BJ (cell line): ENCODE data around the gene IPMK. TPM values are rescaled to one million over a fixed set of nuclear protein-coding genes. Genes with fewer than 3 reads are reported as not detected.

Experiments used
- CTCF ChIA-PET: fragments of 350-600 bp; formaldehyde crosslinking; extraction: SDS; loops from one replicate; lab custom pipeline; 2021; ENCODE audit warnings: antibody characterized with exemption, inconsistent platforms; lab: Yijun Ruan, JAX
- POLR2A ChIA-PET: fragments of 300-600 bp; sonication (Branson Sonifier 250); formaldehyde crosslinking; extraction: SDS; loops from one replicate; lab custom pipeline; 2021; ENCODE audit warnings: antibody characterized with exemption; lab: Charles Lee
- DNase-seq: peaks from one replicate; pipeline ENCODE4 v3.0.0-alpha.2; 2011; ENCODE audit warnings: low read depth
- H3K27me3 ChIP-seq: 2 replicates; pipeline ENCODE4 v1.6.0; 2011; ENCODE audit warnings: low read length; ENCODE audit not compliant: control insufficient read depth, insufficient read depth
- H3K36me3 ChIP-seq: 2 replicates; pipeline ENCODE4 v1.5.1; 2011; ENCODE audit warnings: low read length; ENCODE audit not compliant: control insufficient read depth, insufficient read depth
- H3K4me3 ChIP-seq: 2 replicates; pipeline ENCODE4 v1.5.1; 2011; ENCODE audit warnings: low read depth, mild to moderate bottlenecking, control low read depth, low read length
- polyA plus RNA-seq: library from polyadenylated mRNA; depleted of rRNA; stranded (reverse); fragments of >200 nt; gene quantifications from 2 replicates; pipeline ENCODE4 v1.2.3, GENCODE V29; 2011
- TF ChIP-seq, protein P1 (sequence below): IDR thresholded peaks from 2 replicates; pipeline ENCODE4 v1.5.1; 2011; ENCODE audit warnings: low read depth, mild to moderate bottlenecking, control low read depth, inconsistent platforms, low read length, moderate library complexity; ENCODE audit not compliant: insufficient read depth

Gene IPMK
- polyA plus RNA-seq, 1 experiment = 0.81 TPM

DNA sequence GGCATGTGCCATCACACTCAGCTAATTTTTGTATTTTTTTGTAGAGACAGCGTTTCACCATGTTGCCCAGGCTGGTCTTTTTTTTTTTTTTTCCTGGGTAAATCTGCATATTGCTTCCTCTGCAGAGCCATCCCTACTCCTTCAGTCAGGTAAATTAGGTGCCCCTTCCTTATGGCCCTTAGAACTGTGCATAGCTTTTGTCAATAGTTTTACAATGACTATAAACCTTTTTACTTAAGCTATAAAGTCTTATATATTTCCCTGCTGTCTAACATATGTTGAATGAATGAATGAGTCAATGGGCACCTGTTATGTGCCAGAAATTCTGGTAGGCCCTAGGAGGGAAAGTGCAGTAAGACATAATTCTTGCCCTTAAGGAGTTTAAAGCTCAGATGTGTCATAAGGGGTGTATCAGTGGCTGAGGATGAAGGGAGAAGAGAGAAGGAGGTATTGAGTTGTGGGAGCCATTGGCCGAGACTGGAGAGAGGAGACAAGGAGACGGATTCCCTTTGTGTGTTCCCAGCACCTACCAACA lies 36.5 kb upstream of the IPMK start:
- ChIA-PET CTCF (interaction anchor here (0.6 to 2.5 kb wide), 8 partner anchors 9 to 232 kb away, joined by 3 to 10 read pairs (median 3); no protein-coding TSS in a partner anchor), POLR2A (no interaction called here)
- H3K4me3 ChIP-seq = no peak overlapping the region
- no peak for DNase-seq
- H3K27me3 ChIP-seq = peaks cover 3% of the 10 kb centered on the region
- H3K36me3 ChIP-seq = no peaks in the 10 kb centered on the region
- TF ChIP-seq, protein P1, sequence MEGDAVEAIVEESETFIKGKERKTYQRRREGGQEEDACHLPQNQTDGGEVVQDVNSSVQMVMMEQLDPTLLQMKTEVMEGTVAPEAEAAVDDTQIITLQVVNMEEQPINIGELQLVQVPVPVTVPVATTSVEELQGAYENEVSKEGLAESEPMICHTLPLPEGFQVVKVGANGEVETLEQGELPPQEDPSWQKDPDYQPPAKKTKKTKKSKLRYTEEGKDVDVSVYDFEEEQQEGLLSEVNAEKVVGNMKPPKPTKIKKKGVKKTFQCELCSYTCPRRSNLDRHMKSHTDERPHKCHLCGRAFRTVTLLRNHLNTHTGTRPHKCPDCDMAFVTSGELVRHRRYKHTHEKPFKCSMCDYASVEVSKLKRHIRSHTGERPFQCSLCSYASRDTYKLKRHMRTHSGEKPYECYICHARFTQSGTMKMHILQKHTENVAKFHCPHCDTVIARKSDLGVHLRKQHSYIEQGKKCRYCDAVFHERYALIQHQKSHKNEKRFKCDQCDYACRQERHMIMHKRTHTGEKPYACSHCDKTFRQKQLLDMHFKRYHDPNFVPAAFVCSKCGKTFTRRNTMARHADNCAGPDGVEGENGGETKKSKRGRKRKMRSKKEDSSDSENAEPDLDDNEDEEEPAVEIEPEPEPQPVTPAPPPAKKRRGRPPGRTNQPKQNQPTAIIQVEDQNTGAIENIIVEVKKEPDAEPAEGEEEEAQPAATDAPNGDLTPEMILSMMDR = no peak

DNA sequence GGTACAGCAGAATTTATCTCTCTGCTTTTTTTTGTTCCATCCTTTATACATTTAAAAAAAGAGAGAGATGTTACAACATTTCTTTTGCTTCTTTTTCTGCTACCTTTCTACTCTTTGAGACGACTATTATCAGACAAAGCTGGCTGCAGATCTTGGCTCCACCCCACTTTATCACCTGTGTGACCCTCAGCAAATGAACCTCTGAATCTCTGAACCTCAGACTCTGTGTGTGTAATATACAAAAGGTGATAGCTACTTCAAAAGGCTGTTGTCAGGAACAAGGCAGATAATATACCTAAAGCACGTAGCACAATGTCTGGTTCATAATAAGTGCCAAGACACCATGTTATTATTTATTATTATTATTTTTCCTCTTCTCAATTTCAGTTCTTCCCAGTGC lies 34.6 kb upstream of the IPMK start:
- Histone ChIP-seq H3K27me3 (peaks cover 3% of the 10 kb centered on the region), H3K4me3 (no peak overlapping the region), H3K36me3 (no peaks in the 10 kb centered on the region)
- TF ChIP-seq, protein P1 = no peak
- POLR2A ChIA-PET = no interaction called here
- CTCF ChIA-PET = interaction anchor here (0.7 to 3.8 kb wide), 3 partner anchors 10 to 90 kb away, joined by 3 to 21 read pairs (median 8); no protein-coding TSS in a partner anchor
- no peak for DNase-seq

DNA sequence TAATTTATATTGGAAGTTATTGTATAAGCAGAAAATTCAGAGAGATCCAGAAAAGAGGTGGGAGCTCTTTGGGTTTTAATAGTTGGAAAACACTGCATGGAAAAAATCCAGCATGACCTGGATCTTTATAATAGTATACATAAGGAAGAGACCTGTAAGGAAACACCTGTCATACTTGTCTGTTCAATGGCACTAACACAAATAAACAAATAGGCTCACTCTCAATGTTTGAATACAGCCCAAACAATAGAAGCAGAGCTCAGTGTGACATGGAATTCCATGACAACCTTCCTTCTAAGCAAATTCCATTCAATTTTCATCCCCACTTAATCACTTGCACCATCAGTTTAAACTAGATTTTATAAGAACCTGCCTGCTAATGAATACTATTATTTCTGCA lies 33.0 kb upstream of the IPMK start:
- H3K27me3 ChIP-seq = peaks cover 1% of the 10 kb centered on the region; the same call in 1 of the 2 replicates
- H3K4me3 ChIP-seq = no peak overlapping the region
- TF ChIP-seq, protein P1 = no peak
- no peak for DNase-seq
- ChIA-PET CTCF (interaction anchor here (0.7 to 3.8 kb wide), 13 partner anchors 9 to 1280 kb away, joined by 3 to 21 read pairs (median 6); partner anchors contain the start of gene TFAM), POLR2A (no interaction called here)
- H3K36me3 ChIP-seq = no peaks in the 10 kb centered on the region

DNA sequence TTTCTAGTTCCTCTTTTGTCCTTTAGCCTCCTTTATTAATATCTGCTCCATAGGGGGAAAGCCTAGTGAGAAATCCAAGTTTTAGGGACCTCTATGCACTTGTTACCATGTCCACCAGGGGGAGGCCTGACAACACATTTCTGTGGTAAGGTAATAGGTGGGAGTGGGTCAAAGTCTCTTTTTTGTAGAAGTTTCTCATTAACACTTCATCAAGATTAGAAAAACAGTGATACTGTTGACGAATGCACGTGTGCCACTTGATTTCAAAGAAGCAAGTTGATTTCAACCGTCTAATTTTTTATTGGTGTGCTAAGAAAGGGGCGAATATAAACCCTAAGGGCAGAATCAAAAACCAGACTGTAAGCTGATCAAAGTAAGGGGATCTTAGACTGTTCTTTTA lies 31.9 kb upstream of the IPMK start:
- DNase-seq = no peak
- peaks cover 1% of the 10 kb centered on the region; the same call in 1 of the 2 replicates for H3K27me3 ChIP-seq
- TF ChIP-seq, protein P1 = peak; percentile 89
- ChIA-PET CTCF (interaction anchor here (0.6 to 3.8 kb wide), 23 partner anchors 8 to 1281 kb away, joined by 3 to 21 read pairs (median 4); partner anchors contain the start of genes TFAM and UBE2D1), POLR2A (no interaction called here)
- H3K36me3 ChIP-seq = no peaks in the 10 kb centered on the region
- no peak overlapping the region for H3K4me3 ChIP-seq

DNA sequence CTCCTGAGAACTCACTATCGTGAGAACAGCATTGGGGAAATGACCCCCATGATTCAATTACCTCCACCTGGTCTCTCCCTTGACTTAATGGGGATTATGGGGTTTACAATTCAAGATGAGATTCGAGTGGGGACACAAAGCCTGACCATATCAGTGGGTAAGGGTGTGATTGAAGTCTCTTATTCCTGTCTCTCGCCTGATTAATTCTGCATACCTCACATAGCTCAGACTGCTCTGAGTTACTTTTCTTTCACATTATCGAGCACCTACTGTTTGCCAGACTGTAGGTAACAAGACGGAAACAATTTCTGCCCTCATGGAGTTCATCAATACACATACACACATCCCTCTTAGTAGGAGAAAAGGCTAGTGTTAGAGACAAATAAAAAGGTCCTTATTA lies 26.3 kb upstream of the IPMK start:
- H3K4me3 ChIP-seq = no peak overlapping the region
- POLR2A ChIA-PET = no interaction called here
- no peaks in the 10 kb centered on the region for H3K27me3 ChIP-seq
- CTCF ChIA-PET = interaction anchor here (5.3 kb wide), 1 partner anchor 115 kb away, joined by 128 read pairs; no protein-coding TSS in a partner anchor
- TF ChIP-seq, protein P1 = no peak
- no peaks in the 10 kb centered on the region for H3K36me3 ChIP-seq
- DNase-seq = no peak
